HEK293T (cell line): Measurements from ENCODE around the gene LRRC1.

Experiments
- CTCF ChIA-PET: fragments of 350-600 bp; formaldehyde crosslinking; extraction: SDS; loops from one replicate; lab custom pipeline; 2021; ENCODE audit warnings: antibody characterized with exemption, inconsistent platforms; lab: Yijun Ruan, JAX
- POLR2A ChIA-PET: fragments of 350-600 bp; formaldehyde crosslinking; extraction: SDS; loops from one replicate; lab custom pipeline; 2020; ENCODE audit warnings: antibody characterized with exemption, inconsistent platforms; lab: Yijun Ruan, JAX
- DNase-seq: peaks from one replicate; pipeline ENCODE4 v3.0.0; 2012; ENCODE audit warnings: mixed read lengths; ENCODE audit errors: extremely low spot score
- ARNT ChIP-seq: fragments of 450-650 bp; IDR thresholded peaks from 2 replicates; pipeline ENCODE4 v1.6.1; 2017; ENCODE audit warnings: mild to moderate bottlenecking
- BHLHE40 ChIP-seq: fragments of 450-650 bp; IDR thresholded peaks from 2 replicates; pipeline ENCODE4 v1.6.1; 2016; ENCODE audit warnings: mild to moderate bottlenecking, moderate library complexity, borderline replicate concordance
- CTBP1 ChIP-seq: fragments of 450-650 bp; IDR thresholded peaks from 2 replicates; pipeline ENCODE4 v1.6.1; 2016; ENCODE audit warnings: borderline replicate concordance
- ELF4 ChIP-seq: fragments of 450-650 bp; IDR thresholded peaks from 2 replicates; pipeline ENCODE4 v1.6.1; 2017; ENCODE audit warnings: antibody characterized with exemption
- FOXA1 ChIP-seq: fragments of 450-650 bp; IDR thresholded peaks from 2 replicates; pipeline ENCODE4 v1.6.1; 2016; ENCODE audit warnings: mild to moderate bottlenecking
- FOXK2 ChIP-seq: fragments of 450-650 bp; IDR thresholded peaks from 2 replicates; pipeline ENCODE4 v1.6.1; 2016; ENCODE audit warnings: mild to moderate bottlenecking
- FOXM1 ChIP-seq: fragments of 450-650 bp; IDR thresholded peaks from 2 replicates; pipeline ENCODE4 v1.6.1; 2017; ENCODE audit warnings: mild to moderate bottlenecking, borderline replicate concordance
- HDGF ChIP-seq: fragments of 450-650 bp; IDR thresholded peaks from 2 replicates; pipeline ENCODE4 v1.6.1; 2017; ENCODE audit warnings: antibody characterized with exemption, borderline replicate concordance
- L3MBTL2 ChIP-seq: fragments of 450-650 bp; conservative IDR thresholded peaks from 2 replicates; pipeline ENCODE4 v1.6.1; 2016; ENCODE audit warnings: mild to moderate bottlenecking
- LEF1 ChIP-seq: fragments of 450-650 bp; IDR thresholded peaks from 2 replicates; pipeline ENCODE4 v1.6.1; 2017; ENCODE audit warnings: mild to moderate bottlenecking, borderline replicate concordance
- NFRKB ChIP-seq: fragments of 450-650 bp; IDR thresholded peaks from 2 replicates; pipeline ENCODE4 v1.6.1; 2016; ENCODE audit warnings: mild to moderate bottlenecking, moderate library complexity
- SP1 ChIP-seq: fragments of 450-650 bp; IDR thresholded peaks from 2 replicates; pipeline ENCODE4 v1.6.1; 2017
- SUZ12 ChIP-seq: fragments of 450-650 bp; IDR thresholded peaks from 2 replicates; pipeline ENCODE4 v1.6.1; 2016; ENCODE audit warnings: mild to moderate bottlenecking
- TARDBP ChIP-seq: fragments of 450-650 bp; IDR thresholded peaks from 2 replicates; pipeline ENCODE4 v1.6.1; 2016
- ZNF384 ChIP-seq: fragments of 450-650 bp; IDR thresholded peaks from 2 replicates; pipeline ENCODE4 v1.6.1; 2016
- TF ChIP-seq, protein P1 (sequence below): fragments of 450-650 bp; IDR thresholded peaks from 2 replicates; pipeline ENCODE4 v1.6.1; 2016

The LRRC1 gene

DNA sequence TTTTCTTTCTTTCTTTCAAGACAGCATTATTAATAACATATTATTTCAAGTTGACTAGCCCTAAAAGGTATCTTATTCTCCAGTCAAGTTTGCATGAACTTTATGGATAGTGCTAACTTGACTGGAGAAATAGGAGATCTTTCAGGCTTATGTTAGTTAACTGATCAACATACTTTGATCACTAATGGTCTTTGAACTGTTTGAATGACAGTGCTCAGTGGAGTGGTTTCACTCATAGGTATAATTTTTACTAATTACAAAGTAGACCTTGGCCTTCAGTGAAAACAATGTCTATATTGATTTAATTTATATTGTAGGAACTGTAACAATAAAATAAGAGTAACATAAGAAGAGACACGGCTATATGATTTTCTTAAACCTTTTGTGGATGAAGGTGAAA, 8.0 kb upstream of the LRRC1 start:
- TF ChIP-seq SUZ12, result no peak
- TF ChIP-seq FOXM1, result no peak
- no peak for TF ChIP-seq CTBP1
- TF ChIP-seq ARNT, result no peak
- TF ChIP-seq, protein P1, sequence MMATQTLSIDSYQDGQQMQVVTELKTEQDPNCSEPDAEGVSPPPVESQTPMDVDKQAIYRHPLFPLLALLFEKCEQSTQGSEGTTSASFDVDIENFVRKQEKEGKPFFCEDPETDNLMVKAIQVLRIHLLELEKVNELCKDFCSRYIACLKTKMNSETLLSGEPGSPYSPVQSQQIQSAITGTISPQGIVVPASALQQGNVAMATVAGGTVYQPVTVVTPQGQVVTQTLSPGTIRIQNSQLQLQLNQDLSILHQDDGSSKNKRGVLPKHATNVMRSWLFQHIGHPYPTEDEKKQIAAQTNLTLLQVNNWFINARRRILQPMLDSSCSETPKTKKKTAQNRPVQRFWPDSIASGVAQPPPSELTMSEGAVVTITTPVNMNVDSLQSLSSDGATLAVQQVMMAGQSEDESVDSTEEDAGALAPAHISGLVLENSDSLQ, result no peak
- no peak for TF ChIP-seq SP1
- no peak for TF ChIP-seq BHLHE40
- no peak for TF ChIP-seq ELF4
- TF ChIP-seq TARDBP, result no peak
- TF ChIP-seq LEF1, result no peak
- CTCF ChIA-PET, result no interaction called here
- no peak for DNase-seq
- POLR2A ChIA-PET, result no interaction called here

DNA sequence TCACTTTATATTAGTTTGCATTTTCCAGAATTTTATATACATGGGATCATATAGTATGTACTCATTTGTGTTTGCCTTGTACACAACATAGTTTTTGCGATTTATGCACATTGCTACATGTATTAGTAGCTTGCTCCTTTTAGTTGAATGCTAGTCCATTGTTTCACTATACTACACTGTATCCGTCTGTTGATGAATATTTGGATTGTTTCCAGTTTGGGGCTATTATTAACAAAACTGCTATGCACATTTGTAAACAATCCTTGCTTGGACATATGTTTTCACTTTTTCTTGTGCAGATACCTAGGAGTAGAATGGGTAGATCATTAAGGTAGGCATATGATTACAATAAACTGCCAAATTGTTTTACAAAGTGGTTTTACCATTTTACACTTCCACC, 3.9 kb upstream of the LRRC1 start:
- TF ChIP-seq, protein P1, result no peak
- TF ChIP-seq ARNT (no peak), TARDBP (no peak)
- DNase-seq, result no peak
- POLR2A ChIA-PET, result no interaction called here
- CTCF ChIA-PET, result interaction anchor here (0.6 kb wide), 1 partner anchor 443 kb away, joined by 3 read pairs; no protein-coding TSS in a partner anchor

DNA sequence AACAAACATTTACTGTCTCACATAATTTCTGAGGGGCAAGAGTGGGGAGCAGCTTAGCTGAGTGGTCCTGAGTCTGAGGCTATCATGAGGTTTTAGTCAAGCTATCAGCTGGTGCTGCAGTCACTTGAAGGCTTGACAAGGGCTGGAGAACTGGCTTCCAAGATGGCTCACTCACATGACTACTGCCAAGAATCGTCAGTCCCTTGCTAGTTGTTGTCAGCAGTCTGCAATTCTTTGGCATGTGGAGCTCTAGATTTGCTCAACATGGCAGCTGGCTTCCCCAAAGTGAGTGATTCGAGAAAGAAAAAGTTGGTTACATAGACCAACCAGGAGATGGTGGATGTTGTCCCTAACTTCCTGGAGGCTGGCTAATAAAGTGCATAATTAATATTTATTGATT, 2.8 kb upstream of the LRRC1 start:
- TF ChIP-seq ZNF384, result no peak
- no peak for TF ChIP-seq FOXK2
- TF ChIP-seq HDGF, result no peak
- no peak for TF ChIP-seq BHLHE40
- TF ChIP-seq ELF4, result no peak
- ChIA-PET CTCF (no interaction called here), POLR2A (no interaction called here)
- no peak for DNase-seq

DNA sequence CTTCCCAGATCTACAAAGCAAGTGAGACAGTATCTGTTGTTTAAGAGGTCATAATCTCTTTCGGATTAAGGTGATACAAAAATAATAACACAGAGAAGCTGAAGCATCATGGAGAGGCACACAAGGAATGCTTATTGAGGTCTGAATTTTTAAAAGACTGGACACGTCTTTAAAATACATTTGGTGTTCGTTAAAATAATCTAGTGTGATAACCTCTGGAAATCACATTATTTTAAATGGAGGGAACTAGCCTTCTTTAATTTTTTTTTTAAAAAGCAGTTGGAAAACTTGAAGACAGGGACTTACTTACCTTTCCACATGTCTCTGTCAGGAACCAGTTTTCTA, 1.9 kb upstream of the LRRC1 start:
- ChIA-PET CTCF (interaction anchor here (3.0 kb wide), 1 partner anchor 163 kb away, joined by 27 read pairs; no protein-coding TSS in a partner anchor), POLR2A (interaction anchor here (1.4 to 2.8 kb wide), 5 partner anchors 21 to 163 kb away, joined by 3 to 15 read pairs (median 10); no protein-coding TSS in a partner anchor)
- TF ChIP-seq BHLHE40 (no peak), FOXM1 (no peak), TARDBP (no peak), ZNF384 (no peak), NFRKB (no peak), ELF4 (no peak), SUZ12 (no peak), HDGF (no peak), ARNT (no peak), L3MBTL2 (no peak), SP1 (no peak), FOXA1 (no peak)
- TF ChIP-seq, protein P1, result no peak
- DNase-seq, result no peak

DNA sequence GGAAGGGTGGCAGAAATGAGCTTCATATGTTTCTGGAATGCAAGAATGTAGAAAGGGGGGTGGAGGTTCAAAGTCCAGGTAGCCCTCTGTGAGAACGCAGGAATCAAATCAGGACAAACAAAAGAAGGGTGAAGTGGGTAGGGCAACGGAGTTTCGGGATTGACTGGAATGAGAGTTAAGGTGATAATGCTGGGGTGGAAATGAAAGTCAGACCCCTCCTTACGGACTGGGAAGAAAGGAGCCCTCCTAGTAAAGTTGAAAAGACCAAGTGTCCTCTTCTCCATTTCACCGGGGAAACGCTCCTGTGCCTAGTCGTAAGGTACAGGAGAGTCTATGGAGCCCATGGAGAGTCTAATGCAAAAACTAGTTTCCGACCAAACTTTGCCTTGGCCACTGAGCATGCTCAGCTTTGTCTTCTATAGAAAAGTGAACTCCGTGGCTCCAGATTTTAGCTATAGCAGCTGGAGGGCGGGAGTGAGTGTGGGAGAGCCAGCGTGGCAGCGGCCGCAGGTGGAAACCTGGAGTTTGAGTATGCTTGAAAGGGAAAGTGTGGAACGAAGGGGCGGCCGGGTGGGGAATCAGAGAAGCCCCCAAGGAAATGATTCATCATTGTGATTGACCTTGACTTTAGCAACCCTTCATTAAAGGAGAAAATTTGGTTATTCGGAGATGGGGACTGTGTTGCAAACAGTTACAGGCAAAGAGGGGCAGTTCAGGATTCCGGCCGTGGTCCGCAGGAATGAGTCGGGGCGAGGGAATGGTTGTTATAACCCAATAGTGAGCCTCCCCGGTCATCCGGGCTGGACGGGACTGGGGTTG, 1.3 kb upstream of the LRRC1 start:
- POLR2A ChIA-PET, result interaction anchor here (1.0 to 2.8 kb wide), 11 partner anchors 8 to 163 kb away, joined by 3 to 15 read pairs (median 6); no protein-coding TSS in a partner anchor
- DNase-seq, result peak; percentile 67

DNA sequence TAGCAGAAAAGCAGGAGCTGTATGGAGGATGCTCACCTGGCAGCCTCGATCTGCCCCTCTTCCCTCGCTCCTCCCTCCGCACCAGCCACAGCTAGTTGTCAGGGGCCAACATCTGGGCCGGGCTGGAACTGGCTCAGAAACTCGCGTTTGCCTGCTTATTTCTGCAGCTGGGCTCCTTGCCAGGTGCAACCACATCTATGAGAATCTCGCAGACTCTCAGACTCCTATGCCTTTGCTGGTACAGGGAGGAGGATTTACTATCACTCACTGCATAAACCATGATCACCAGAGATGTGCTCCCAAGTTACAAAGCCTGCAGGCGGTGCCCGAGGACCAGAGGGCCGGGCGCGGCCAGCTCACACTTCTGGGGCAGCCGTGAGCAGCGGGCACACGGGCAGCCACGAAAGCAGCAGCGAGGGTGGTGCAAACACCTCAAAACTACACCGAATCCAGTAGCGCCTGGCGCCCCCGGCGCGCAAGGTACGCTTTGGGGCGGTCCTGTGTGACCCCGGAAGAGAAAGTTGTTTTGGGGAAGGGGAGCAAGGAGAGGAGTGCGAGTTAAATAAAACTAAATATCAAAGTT, 577 bp upstream of the LRRC1 start:
- TF ChIP-seq ARNT (no peak), FOXK2 (no peak), CTBP1 (no peak), L3MBTL2 (no peak), FOXA1 (no peak), SUZ12 (no peak), ZNF384 (no peak), SP1 (no peak), BHLHE40 (no peak), NFRKB (no peak), TARDBP (no peak), LEF1 (no peak), HDGF (no peak), FOXM1 (no peak), ELF4 (no peak)
- TF ChIP-seq, protein P1, result no peak
- CTCF ChIA-PET, result interaction anchor here (1.1 to 3.0 kb wide), 4 partner anchors 60 to 164 kb away, joined by 3 to 27 read pairs (median 8); no protein-coding TSS in a partner anchor
- POLR2A ChIA-PET, result interaction anchor here (1.0 to 2.8 kb wide), 15 partner anchors 9 to 209 kb away, joined by 3 to 15 read pairs (median 6); no protein-coding TSS in a partner anchor
- DNase-seq, result peak; percentile 44

More for the DNA sequence above, 1.3 kb upstream of the LRRC1 start:
- TF ChIP-seq L3MBTL2, result peak; percentile 91
- peak; percentile 47; the same call in 1 of the 2 replicates for TF ChIP-seq FOXM1
- TF ChIP-seq FOXK2, result no peak
- CTCF ChIA-PET, result interaction anchor here (1.1 to 3.0 kb wide), 4 partner anchors 59 to 164 kb away, joined by 3 to 27 read pairs (median 8); no protein-coding TSS in a partner anchor
